Fibroblast of lung (primary cell): ENCODE data around the gene WDR37.

Experiments
- CTCF ChIP-seq, 2 donors: IDR thresholded peaks in 1 of 2; conservative IDR thresholded peaks in 1 of 2; 1 replicate in 1 of 2; 2 replicates in 1 of 2; pipeline ENCODE4 v1.5.1; 2011 to 2012; ENCODE audit warnings: low read length in 2 of 2, control low read depth in 1 of 2, inconsistent platforms in 1 of 2, low read depth in 1 of 2, mild to moderate bottlenecking in 1 of 2
- EZH2 ChIP-seq: IDR thresholded peaks from 2 replicates; pipeline ENCODE4 v1.5.1; 2012; ENCODE audit warnings: low read length, control low read depth, mild to moderate bottlenecking; ENCODE audit errors: missing control alignments

GRCh38 chr10:1025683-1026082 lies 30.5 kb upstream of the WDR37 start, which contains the start of gene IDI2:
- TF ChIP-seq CTCF (conservative IDR thresholded peaks at IDR 0.05 in 1 of 2, IDR thresholded peaks at IDR 0.05 in 1 of 2; ENCODE audit: low read depth in 1 of 2, low read length in 2 of 2) (no peak), EZH2 (no peak)
